Coronary artery (tissue), 2 donors: Measurements from ENCODE around the gene MACROH2A1.

Source experiments
- DNase-seq: peaks from one replicate; pipeline ENCODE4 v3.0.0-alpha.2; 2017; ENCODE audit warnings: low spot score
- H3K27ac ChIP-seq, 2 donors: fragments of 200-600 bp; sonication (generic); one replicate each; pipeline ENCODE4 v1.5.1; 2016 to 2019
- H3K4me3 ChIP-seq: fragments of 200-600 bp; sonication (generic); 2 replicates; pipeline ENCODE4 v1.5.1; 2016; ENCODE audit warnings: mild to moderate bottlenecking, moderate library complexity
- CTCF ChIP-seq: fragments of 200-600 bp; sonication (generic); IDR thresholded peaks from one replicate; pipeline ENCODE4 v1.5.1; 2019; ENCODE audit warnings: antibody characterized with exemption

MACROH2A1 gene

DNA sequence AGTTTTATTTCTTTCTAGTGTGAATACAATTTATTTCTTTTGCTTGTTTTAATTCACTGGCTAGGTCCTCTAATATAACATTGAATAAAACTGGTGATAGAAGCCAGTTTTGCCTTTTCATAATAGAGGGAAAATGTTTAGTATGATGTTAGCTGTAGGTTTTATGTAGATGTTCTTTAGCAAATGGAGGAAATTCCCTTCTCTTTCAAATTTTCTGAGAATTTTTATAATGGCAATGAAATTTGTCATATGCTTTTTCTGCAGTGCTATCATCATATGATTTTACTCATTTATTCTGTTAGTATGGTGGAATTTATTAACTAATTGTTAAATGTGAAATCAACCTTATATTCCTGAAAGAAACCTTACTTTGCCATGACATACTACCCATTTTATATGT lies 18.1 kb upstream of the MACROH2A1 start:
- no peak for TF ChIP-seq CTCF
- Histone ChIP-seq H3K27ac (no peak overlapping the region), H3K4me3 (no peak overlapping the region)
- no peak for DNase-seq

- Histone ChIP-seq H3K27ac (no peak overlapping the region), H3K4me3 (no peak overlapping the region)
- no peak for TF ChIP-seq CTCF
- no peak for DNase-seq
Observed at GRCh38 chr5:135405082-135405481, 6.1 kb upstream of the MACROH2A1 start.

DNA sequence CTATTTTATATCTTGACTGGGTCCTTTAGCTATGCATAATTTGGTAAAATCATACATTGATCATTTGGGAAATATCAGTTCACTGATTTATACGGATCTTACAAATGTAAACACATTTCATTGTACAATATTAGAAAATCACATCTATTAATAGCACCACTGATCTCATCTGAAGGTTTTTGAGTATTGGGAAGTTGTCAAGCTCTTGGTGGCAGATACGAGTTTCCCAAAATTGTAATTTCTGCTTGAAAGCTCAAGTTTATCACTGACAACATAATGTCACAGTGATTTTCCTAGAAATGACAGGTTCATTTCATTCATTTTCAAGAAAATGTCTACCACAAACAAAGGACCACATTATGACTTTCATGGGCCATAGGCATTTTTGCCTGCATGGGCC lies 3.0 kb upstream of the MACROH2A1 start:
- no peak for DNase-seq
- Histone ChIP-seq H3K27ac (no peak overlapping the region), H3K4me3 (no peak overlapping the region)
- TF ChIP-seq CTCF = no peak

DNA sequence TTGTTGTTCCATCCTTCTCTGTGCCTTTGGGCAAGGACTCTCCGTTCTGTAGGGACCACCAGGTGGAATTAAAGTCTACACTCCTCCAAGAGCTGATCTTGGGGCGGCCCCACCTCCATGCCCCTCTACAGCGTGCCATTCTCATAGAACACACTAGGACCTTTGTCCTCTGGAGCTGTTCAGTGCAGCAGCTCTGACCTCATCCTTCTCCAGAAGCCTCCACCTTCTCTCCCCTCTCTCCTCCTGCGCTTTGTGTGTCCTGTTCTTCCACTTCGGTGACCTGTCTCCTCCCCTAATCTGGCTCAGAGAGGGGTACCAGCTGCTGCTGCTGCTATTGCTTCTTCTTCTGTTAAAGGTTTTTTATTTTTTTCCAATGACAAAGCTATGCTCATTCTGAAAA lies 1.8 kb upstream of the MACROH2A1 start:
- Histone ChIP-seq H3K4me3 (no peak overlapping the region), H3K27ac (no peak overlapping the region)
- no peak for DNase-seq
- no peak for TF ChIP-seq CTCF

DNA sequence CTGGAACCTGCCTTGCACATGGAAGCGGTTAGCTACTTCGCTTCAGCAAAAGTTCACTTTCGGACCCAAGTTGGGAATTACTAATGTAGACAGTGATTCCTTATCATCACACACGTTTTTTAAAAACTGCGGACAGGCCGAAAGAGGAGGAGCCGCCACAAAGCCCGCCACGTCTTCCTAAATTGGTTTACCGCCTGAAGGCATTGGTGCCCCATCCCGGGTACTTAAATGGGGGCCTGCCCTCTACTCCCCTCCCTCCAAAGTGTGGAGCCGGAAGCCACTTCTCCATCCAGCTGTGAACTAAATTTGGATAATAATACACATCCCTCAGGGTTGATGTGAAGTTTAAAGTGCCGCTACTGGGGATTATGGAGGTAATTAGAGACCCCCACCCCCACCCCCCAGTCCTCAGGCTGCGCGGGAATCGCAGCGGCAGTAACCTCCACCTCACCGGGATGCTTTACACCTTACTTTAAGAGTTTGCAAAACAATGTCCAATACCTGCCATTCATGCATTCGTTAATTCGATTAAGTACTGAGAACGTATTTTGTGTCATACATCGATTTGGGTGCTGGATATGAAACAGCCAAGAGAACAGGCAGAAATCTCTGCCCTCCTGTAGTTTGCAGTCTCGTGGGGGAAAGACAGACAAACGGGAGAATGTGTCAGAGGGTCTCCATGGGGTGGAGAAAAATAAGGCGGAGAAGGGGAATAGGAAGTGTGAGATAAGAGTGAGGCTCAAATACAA lies 937 bp upstream of the MACROH2A1 start:
- peak overlapping the region; percentile 91 for H3K4me3 ChIP-seq
- DNase-seq = no peak
- TF ChIP-seq CTCF = no peak
- H3K27ac ChIP-seq = peak overlapping the region; percentile 75 to 88

- peak overlapping the region; percentile 75 to 88 for H3K27ac ChIP-seq
- H3K4me3 ChIP-seq = peak overlapping the region; percentile 91
- TF ChIP-seq CTCF = no peak
- no peak for DNase-seq
Observed at GRCh38 chr5:135398160-135398854, 724 bp downstream of the MACROH2A1 start.

DNA sequence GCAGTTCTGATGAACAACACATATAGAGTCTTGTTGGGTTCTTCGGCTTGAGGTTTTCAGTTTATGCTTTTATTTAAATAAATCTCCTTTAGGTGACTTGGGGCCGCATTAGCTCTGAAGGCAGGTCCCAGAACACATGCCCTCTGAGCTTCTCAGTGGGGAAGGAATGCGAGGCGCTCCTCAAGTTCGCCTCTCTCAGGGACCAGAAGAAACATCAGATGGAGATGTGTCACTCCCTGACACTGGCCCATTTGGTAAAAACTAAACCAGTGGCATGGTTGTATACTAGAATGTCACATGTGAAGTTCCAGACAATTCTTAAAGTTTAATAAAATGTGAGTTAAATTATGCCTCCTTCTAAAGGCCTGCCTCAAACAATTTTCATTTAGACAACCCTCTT lies 1.9 kb downstream of the MACROH2A1 start:
- Histone ChIP-seq H3K4me3 (peak overlapping the region; percentile 91), H3K27ac (no peak overlapping the region)
- TF ChIP-seq CTCF = no peak
- DNase-seq = no peak
